ENCODE results near the gene PCYOX1L. TPM values are rescaled to one million over a fixed set of nuclear protein-coding genes. Genes with fewer than 3 reads are reported as not detected.

The PCYOX1L gene
- total RNA-seq, 1 experiment from 2014 or later: 15.9 TPM

- peaks cover 0 to 5% of the 10 kb centered on the region in 2 experiments; a peak in 1 of 4 replicates for H3K4me1 ChIP-seq (ENCODE audit: control insufficient read depth in 1 of 2, insufficient read depth in 2 of 2, low read length in 2 of 2)
These were observed 39.7 kb downstream of the PCYOX1L start for GRCh38 chr5:149397530-149397929.

More at GRCh38 chr5:149397530-149397929, 39.7 kb downstream of the PCYOX1L start:
- ChIA-PET POLR2A (no interaction called here), CTCF (no interaction called here), RAD21 (ENCODE audit: low non-redundant PET in 1 of 2, low total read pairs in 2 of 2, uncharacterized antibody in 2 of 2, unreplicated experiment in 2 of 2) (no interaction called here)
- H3K4me2 ChIP-seq (ENCODE audit: low read length): no peak overlapping the region
- no peak overlapping the region for H3K9ac ChIP-seq (ENCODE audit: low read length)
- no TSS peak for BruUV-seq (replicated peaks)
- no peaks in the 10 kb centered on the region for H3K9me2 ChIP-seq (ENCODE audit: insufficient read depth)
- no peak for ATAC-seq
- no peak overlapping the region for H2AFZ ChIP-seq (ENCODE audit: low read depth, low read length, poor library complexity, severe bottlenecking)
- no peaks in the 10 kb centered on the region for H3K36me3 ChIP-seq (ENCODE audit: control insufficient read depth in 1 of 2, insufficient read depth in 2 of 2, low read length in 2 of 2)
- intact Hi-C loops (cut with micrococcal nuclease): no loop called here
- H3K27me3 ChIP-seq (ENCODE audit: insufficient read depth, low read length): no peaks in the 10 kb centered on the region
- no peaks in the 10 kb centered on the region for H3K9me3 ChIP-seq (ENCODE audit: control insufficient read depth in 1 of 2, insufficient read depth in 1 of 2, low read depth in 1 of 2, low read length in 2 of 2)
- DNase-seq (ENCODE audit: low read depth, low spot score): no peak
- H3K27ac ChIP-seq (ENCODE audit: low read depth, low read length): no peak overlapping the region
- no peaks in the 10 kb centered on the region for H3K79me2 ChIP-seq (ENCODE audit: insufficient read depth, low read length)
- TF ChIP-seq POLR2AphosphoS5 (IDR thresholded peaks at IDR 0.05; ENCODE audit: low read depth, low read length) (no peak), MAX (IDR thresholded peaks at IDR 0.05) (no peak), POLR2A (IDR thresholded peaks at IDR 0.05; ENCODE audit: borderline replicate concordance, extremely low read depth, insufficient read depth, insufficient read length) (no peak), SP1 (IDR thresholded peaks at IDR 0.05; ENCODE audit: low read depth) (no peak), CTCF (IDR thresholded peaks at IDR 0.05 in 2 of 3, conservative IDR thresholded peaks at IDR 0.05 in 1 of 3; ENCODE audit: borderline replicate concordance in 1 of 3, insufficient read depth in 1 of 3, low read depth in 2 of 3, low read length in 2 of 3) (no peak), ELF1 (IDR thresholded peaks at IDR 0.05; ENCODE audit: borderline replicate concordance, low read depth) (no peak), SIN3A (IDR thresholded peaks at IDR 0.05; ENCODE audit: low read depth) (no peak), EGR1 (IDR thresholded peaks at IDR 0.05; ENCODE audit: low read depth) (no peak), SRF (IDR thresholded peaks at IDR 0.05; ENCODE audit: low read depth) (no peak), EZH2phosphoT487 (IDR thresholded peaks at IDR 0.05; ENCODE audit: borderline replicate concordance) (no peak), ATF3 (IDR thresholded peaks at IDR 0.05) (no peak), JUND (IDR thresholded peaks at IDR 0.05) (no peak)
- TF ChIP-seq, protein P1, sequence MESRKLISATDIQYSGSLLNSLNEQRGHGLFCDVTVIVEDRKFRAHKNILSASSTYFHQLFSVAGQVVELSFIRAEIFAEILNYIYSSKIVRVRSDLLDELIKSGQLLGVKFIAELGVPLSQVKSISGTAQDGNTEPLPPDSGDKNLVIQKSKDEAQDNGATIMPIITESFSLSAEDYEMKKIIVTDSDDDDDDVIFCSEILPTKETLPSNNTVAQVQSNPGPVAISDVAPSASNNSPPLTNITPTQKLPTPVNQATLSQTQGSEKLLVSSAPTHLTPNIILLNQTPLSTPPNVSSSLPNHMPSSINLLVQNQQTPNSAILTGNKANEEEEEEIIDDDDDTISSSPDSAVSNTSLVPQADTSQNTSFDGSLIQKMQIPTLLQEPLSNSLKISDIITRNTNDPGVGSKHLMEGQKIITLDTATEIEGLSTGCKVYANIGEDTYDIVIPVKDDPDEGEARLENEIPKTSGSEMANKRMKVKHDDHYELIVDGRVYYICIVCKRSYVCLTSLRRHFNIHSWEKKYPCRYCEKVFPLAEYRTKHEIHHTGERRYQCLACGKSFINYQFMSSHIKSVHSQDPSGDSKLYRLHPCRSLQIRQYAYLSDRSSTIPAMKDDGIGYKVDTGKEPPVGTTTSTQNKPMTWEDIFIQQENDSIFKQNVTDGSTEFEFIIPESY (IDR thresholded peaks at IDR 0.05; ENCODE audit: extremely low read depth, insufficient replicate concordance, low read length): no peak
- TF ChIP-seq, protein P2, sequence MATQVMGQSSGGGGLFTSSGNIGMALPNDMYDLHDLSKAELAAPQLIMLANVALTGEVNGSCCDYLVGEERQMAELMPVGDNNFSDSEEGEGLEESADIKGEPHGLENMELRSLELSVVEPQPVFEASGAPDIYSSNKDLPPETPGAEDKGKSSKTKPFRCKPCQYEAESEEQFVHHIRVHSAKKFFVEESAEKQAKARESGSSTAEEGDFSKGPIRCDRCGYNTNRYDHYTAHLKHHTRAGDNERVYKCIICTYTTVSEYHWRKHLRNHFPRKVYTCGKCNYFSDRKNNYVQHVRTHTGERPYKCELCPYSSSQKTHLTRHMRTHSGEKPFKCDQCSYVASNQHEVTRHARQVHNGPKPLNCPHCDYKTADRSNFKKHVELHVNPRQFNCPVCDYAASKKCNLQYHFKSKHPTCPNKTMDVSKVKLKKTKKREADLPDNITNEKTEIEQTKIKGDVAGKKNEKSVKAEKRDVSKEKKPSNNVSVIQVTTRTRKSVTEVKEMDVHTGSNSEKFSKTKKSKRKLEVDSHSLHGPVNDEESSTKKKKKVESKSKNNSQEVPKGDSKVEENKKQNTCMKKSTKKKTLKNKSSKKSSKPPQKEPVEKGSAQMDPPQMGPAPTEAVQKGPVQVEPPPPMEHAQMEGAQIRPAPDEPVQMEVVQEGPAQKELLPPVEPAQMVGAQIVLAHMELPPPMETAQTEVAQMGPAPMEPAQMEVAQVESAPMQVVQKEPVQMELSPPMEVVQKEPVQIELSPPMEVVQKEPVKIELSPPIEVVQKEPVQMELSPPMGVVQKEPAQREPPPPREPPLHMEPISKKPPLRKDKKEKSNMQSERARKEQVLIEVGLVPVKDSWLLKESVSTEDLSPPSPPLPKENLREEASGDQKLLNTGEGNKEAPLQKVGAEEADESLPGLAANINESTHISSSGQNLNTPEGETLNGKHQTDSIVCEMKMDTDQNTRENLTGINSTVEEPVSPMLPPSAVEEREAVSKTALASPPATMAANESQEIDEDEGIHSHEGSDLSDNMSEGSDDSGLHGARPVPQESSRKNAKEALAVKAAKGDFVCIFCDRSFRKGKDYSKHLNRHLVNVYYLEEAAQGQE (IDR thresholded peaks at IDR 0.05; ENCODE audit: low read depth): no peak
- no peaks in the 10 kb centered on the region for H4K20me1 ChIP-seq (ENCODE audit: insufficient read depth)
- H3K4me3 ChIP-seq (replicated peaks in 1 of 2; ENCODE audit: low read depth in 1 of 2, low read length in 2 of 2): no peak overlapping the region
